ENCODE results near the gene SPNS2.

The SPNS2 gene

DNA sequence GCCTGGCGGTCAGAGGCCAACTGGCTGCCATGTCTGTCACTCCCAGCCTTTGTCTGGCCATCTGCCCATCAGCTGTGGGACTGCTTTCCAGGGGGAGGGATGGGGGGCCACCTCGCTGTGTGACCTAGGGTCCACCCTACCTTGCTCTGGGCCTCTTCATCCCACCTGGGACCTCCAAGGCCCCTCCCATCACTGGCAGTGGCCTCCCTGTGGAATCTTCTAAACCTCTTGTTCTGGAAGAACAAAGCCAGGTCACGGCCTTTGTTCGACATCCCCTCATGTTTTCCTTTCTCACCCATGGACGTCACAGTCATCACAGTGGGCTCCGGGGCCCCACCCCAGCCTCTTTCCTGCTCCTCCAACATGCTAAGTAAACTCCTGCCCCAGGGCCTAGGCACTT, 24.0 kb downstream of the SPNS2 start:
- DNase-seq = no peak

DNA sequence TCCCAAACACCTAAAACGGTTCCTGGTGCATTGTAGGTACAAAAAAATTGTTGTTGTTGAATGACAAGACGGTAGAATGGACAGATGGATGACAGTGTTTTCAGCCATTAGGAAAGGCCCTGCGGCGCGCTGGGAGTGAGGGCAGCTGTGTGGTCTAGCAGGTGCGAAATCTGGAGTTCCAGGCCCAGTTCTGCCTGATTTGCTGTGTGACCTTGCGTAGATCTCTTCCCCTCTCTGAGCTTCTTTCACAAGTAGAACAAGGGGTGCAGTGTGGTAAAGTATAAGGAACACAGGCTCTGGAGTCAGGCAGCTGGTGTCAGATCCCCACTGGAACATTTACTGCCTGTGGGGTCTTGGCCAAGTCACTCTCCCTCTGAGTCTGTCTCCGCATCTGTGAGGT, 25.3 kb downstream of the SPNS2 start:
- DNase-seq = no peak

DNA sequence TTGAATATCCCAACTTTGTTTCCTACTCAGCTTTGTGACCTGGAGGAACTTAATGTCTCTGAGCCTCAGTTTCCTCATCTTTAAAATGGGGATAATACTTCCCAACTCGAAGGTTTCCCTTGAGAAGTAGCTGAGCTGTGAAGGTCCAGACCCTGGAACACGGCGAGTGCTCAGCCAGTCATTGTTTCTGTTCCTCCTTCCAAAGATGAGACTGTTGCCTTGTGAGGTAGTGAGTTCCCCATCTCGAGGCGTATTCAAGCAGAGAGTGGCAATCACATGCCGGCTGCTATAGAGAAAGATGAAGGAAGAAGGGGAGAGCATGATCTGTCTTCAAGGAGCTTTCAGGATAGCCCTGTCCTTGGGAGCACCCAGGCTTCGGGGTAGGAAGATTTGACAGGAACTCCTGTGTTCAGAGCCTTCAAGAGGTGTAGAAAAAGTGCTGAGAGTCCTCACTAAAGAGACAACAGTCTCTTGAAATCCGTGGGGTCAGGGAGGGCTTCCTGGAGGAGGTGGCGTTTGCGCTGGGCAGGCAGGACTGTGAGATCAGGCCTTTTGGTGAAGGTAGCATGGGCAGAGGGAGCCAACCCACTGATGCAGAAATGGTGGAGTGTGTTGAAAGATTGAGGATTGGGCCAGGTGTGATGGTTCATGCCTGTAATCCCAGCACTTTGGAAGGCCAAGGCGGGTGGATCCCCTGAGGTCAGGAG, 27.2 kb downstream of the SPNS2 start:
- DNase-seq = no peak

DNA sequence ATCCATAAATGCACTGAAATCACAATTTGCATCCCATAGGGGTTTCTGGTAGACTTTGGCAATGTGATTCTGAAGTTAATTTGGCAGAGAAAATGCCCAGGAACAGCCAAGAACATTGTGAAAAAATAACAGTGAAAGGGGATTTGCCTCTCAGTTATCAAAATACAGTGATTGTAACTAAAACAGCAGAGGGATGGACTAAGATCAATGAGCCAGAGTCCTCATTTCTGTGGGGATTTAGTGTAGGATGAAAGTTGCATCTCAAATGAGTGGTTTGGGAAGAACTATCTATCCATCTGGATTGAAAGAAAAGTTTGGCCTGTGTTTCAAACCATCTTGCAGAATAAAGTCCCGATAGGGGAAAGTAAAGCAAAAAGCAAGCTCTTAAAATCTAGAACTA, 28.5 kb downstream of the SPNS2 start:
- DNase-seq = no peak

DNA sequence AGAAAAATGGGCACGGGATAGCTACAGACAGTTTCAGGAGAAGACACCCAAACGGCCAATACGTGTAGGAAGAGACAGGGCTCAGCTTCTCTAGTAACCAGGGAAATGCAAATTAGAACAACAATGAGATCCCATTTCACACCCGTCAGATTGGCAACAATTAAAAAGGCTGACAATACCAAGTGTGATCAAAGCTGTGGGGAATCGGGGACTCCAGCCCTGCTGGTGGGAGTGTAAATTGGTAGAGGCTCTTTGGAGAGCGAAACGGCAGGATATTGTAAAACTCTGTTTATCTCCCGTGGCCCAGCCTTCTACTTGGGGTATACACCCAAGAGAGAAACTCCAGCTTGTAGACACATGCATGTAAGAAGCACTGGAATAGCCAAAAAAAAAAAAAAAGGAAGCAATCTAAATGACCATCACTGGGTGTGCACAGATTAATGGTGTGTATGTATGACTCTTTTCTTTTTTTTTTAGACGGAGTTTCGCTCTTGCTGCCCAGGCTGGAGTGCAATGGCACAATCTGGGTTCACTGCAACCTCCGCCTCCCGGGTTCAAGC, 29.0 kb downstream of the SPNS2 start:
- DNase-seq = no peak

DNA sequence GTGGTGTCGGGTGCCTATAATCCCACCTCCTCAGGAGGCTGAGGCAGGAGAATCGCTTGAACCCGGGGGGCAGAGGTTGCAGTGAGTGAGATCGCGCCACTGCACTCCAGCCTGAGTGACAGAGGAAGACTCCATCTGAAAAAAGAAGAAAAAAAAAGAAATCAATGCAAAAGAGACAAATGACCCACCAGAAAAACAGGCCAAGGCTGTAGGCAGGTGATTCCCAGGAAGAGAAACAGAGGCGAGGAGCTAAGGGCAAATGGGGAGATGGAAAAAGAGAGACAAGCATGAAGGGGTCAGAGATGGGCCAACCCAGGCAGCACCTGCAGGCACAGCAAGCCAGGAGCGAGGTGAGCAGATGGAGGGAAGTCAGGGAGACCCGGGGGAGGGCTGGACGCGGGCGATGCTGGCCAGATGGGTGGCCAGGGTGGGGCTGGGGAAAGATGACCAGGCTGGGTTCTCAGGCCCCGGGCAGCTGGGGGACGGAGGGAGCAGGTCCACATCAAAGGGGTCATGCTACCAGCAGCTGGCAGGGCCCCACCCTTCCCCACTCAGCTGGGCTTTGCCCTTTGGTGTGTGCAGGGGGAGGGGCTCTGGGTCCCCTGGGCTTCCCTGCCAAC, 31.0 kb downstream of the SPNS2 start:
- no peak for DNase-seq

DNA sequence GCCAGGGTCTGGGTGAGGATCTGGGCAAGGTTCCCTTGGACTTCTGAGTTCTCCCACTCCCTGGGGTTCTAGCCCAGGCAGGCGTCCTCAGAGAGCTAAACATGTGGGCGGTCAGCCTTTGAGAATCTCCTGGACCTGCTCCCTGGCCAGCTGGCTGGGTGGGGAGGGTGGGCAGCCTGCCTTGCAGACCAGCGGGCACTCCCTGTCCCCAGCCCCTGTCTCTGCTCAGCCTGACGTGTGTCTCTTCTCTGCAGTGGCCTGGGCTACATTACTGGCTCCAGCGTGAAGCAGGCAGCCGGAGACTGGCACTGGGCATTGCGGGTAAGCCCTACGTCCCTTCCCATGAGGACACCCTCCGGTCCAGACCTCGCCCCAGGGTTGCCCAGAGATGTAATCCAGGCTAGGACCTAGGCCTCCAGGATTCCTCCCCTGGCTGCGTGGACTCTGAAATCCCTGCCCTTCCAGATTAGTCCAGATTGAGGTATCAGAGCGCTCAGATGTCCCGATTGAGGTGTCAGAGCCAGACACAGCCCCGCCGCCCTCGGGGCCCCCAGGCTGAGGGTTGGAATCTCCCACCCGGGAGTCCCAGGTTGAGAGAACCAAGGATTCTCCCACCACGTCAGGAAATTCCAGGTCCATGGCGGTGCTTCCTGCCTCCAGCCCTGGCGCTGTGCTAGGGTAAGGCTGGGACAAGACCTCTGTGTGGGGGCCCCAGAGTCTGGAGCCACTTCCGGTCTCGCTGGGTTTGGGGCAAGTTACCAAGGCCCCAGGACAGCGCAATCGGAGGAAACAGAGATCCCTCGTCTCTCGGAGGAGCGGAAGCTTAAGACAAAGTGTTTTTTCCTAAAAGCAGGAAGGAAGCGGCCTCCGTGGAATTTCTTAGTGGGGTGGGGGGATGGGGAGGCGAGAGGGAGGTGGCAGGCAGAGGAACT, 32.4 kb downstream of the SPNS2 start:
- no peak for DNase-seq

DNA sequence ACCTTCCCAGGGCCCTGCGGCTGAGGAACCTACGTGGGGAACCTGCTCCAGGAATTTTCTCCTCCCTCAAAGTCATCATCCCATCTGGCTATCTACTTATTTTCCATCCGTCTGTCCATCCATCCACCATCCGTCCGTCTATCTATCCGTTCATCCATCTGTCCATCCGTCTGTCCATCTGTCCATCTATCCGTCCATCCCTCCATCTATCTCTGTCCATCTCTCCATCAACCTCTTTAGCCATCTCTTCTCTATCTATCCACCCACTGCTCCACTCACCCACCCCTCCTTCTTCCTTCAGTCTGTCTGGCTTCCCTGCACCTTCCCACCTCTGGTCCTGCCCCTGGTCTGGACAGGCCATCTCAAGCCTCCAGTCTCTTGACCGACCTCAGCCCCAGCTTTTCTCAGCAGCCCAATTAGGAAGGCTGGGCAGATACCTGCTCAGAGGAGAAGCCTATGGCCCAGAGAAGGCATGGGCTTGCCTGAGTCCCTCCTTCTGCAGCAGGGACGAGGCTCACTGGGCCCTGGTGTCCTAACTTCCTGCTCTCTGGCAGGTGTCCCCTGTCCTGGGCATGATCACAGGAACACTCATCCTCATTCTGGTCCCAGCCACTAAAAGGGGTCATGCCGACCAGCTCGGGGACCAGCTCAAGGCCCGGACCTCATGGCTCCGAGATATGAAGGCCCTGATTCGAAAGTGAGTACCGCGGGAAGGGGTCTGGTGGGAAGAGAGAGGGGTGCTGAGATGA, 33.5 kb downstream of the SPNS2 start:
- no peak for DNase-seq

DNA sequence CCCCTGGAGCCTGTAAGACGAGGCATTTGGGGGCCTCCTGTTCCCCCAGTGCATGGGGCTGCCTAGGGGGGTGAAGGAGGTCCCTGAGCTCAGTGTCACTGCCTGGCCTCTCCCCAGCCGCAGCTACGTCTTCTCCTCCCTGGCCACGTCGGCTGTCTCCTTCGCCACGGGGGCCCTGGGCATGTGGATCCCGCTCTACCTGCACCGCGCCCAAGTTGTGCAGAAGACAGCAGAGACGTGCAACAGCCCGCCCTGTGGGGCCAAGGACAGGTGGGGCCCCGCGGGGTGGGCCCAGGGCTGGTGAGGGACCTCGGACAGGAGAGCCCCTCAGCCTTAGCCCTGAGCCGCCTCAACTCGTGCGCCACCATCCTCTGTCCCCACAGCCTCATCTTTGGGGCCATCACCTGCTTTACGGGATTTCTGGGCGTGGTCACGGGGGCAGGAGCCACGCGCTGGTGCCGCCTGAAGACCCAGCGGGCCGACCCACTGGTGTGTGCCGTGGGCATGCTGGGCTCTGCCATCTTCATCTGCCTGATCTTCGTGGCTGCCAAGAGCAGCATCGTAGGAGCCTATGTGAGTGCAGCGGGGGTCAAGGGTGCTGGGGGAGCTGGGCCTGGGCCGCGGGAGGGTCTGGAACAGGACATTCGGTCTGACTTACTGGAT, 34.3 kb downstream of the SPNS2 start:
- no peak for DNase-seq

DNA sequence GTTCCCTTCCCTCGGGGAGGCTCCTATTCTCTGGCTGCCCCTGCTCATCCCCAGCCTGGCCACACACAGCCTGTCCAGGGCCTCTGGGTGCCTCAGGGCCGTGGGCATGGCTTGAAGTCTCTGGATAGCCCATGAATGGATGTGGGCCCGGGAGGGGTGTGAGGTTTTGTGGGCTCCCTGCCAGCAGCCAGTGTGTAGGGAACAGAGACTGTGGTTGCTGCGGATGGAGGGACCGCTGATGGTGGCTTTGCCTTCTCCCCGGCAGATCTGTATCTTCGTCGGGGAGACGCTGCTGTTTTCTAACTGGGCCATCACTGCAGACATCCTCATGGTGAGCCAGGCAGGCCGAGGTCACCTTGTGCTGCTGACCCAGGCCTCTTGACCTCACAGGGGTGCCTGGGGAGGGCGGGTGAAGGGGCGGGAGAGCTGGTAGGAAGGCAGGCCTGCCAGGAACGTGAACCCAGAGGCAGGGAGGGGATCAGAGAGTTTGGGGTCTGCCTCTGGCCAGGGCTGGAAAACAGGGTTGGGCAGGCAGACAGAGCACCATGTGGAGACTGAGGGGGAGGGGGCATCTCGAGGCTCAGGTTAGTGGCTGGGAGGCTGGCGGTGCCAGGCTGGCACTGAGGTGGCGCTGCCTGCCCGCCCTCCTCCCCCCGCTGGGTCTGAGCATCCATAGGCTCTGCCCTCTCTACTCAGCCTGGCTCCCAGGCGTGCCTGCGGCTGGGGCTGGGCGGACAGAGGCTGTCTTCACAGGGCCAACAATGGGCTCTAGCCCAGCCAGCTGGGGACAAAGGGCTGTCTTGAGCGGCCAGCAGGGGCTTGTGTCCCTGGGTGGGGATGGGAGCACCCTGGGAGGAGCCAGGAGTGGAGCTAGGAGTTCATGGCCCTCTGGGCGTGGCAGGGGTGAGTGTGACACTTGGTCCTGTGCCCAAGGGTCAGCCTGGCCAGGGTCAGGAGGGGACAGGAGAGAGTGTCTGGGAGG, 35.1 kb downstream of the SPNS2 start:
- peak in 1 of 2 experiments; percentile 27 for DNase-seq

DNA sequence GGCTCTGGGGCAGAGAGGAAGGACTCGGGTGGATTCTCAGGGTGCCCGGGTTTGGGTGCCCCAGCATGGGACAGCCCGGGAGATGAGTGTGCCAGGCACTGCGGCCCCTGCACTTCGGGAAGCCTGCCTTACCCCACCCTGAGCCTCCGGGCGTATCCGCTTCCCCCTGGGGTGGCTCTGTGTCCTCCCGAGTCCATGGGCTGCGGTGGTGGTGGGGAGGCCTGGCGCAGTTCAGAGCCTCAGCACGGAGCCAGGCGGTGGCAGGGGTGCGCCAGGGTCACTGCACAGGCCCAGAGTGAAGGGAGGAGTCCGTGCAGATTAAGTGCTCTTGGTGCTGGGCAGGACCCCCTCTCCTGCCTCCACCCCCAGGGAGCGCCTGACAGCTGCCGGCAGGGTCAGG, 35.8 kb downstream of the SPNS2 start:
- no peak for DNase-seq

DNA sequence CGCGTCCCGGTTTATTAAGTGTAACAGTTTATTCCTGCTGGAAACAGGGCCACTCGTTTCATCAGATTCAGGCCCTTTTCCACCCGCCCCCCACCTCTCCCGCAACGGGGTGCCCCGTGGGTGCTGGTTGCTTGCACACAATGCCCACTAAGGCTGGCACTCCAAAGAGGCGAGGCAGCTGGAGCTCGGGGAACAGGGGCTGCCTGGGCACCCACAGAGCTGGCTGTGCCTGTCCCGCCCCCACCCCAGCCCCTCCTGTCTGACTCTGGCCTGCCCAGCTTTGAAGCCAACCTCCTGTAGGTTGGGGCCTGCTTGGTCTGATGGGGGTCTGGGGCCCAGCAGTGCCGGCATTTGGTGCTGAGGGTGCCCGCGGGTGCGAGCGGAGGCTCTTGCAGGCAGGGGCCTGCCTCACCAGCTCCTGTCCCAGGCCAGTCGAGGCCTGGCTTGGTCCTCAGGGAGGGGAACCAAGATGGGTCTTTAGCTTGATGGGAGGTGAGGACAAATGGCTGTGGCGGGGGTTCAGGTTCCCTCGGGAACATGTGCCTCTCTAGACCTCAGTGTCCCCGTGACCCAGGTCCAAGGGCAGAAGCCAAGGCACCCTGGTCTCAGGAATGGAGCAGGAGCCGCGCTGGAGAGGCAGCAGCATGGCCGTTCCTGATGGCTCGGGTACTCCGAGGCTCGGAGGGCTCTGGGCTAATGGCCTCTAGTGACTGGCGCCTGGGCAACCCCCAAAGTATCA, 36.4 kb downstream of the SPNS2 start:
- DNase-seq = no peak

DNA sequence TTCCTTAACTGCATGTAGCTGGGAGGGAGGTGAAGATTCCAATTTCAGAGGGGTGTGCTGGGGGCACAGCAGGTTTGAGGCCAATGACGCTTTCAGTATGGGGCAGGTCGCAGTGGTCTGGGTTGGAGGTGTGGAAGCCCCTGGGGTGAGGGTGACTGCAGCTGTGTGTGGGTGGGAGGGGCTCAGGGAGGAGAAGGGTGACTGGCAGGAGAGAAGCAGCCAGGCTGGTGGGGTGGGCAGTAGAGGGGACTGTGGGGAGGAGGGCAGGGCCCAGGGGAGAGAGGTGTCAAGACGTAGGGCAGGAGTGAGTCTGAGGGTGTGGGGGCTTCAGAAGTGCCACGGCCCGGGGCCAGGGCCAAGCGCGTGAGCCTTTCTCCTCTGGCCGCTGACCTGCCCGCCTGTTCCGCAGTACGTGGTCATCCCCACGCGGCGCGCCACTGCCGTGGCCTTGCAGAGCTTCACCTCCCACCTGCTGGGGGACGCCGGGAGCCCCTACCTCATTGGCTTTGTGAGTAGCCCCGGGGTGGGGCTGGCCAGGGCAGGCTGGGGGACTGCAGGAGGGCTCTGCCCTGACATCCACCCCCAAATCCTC, 37.1 kb downstream of the SPNS2 start:
- no peak for DNase-seq

DNA sequence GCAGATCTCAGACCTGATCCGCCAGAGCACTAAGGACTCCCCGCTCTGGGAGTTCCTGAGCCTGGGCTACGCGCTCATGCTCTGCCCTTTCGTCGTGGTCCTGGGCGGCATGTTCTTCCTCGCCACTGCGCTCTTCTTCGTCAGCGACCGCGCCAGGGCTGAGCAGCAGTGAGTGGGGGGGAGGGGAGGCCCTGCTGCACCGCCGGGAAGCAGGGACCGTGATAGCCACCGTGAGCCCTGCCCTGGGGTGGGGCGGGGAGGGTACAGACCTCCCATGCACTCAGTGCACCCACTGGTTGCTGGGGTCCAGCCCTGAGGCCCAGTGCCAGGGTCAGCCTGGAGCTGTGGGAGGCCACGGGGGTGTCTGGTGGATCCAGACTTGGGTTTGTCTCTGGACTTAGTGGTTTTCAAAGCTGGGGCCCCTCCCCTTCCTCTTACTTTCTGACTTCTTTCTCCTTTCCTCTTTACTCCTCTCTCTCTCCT, 37.6 kb downstream of the SPNS2 start:
- DNase-seq = no peak

DNA sequence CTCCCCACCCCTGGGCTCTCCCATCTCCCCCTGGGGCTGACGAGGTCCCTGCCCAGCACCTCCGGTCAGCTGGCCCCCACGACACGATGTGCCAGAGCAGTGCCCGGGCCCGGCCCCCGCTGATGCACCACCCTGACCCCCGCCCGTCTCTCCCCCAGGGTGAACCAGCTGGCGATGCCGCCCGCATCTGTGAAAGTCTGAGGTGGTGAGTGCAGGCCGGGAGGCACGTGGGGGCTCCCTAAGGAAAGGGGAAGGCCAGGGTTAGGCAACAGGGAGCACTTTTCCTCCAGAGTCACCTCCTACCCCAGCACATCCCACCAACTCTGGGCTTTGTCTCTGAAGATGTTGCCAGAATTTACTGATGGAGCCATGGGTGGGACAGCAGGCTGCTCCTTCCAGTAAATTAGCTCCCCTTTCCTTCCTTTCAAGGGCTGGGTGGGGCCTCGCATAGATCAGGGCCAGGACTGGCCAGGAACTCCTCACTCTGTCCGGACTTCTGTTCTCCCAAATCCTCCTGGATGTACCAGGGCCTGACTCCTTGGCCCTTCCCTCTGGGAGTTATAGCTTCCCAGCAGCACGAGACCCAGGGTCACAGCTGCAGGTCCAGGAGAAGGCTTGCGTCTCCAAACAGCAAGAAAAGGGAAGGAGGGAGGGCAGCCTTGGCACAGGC, 38.2 kb downstream of the SPNS2 start:
- no peak for DNase-seq

DNA sequence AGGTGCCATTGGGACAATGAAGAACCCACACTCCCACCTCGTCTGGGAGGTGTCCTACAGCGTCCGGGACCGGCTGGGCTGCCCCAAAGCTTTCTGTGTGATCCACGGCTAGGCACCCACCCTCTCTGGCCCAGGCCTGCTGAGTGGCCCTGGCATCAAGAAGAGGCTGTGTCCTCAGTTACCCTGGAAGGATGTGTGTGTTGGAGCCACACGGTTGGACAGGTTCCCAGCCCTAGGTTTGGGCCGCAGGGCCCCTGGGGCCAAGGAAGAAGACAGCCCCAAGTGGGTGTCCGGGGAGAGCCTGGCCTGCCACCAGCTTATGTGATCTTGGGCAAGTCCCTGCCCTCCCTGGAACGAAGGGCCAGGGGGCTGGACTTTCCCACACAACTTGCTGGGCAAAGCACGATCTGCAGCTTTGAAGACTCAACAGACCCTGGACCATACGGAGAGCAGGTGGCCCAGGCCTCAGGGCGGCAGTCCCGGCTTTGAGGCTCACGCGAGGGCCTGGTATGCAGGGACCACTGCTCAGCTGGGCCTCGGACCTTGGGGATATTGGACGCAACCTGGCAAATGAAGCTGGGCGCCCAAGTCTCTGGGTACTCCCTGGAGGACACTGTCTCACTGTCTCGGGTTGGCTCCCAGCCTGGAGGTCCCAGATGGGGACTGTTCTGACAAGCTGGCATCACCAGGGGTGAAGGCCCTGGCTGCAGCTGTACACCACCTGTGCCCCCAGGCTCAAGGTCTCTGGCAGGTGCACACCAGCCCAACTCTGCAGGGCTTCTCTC, 39.0 kb downstream of the SPNS2 start:
- peak in 1 of 2 experiments; percentile 13 for DNase-seq

DNA sequence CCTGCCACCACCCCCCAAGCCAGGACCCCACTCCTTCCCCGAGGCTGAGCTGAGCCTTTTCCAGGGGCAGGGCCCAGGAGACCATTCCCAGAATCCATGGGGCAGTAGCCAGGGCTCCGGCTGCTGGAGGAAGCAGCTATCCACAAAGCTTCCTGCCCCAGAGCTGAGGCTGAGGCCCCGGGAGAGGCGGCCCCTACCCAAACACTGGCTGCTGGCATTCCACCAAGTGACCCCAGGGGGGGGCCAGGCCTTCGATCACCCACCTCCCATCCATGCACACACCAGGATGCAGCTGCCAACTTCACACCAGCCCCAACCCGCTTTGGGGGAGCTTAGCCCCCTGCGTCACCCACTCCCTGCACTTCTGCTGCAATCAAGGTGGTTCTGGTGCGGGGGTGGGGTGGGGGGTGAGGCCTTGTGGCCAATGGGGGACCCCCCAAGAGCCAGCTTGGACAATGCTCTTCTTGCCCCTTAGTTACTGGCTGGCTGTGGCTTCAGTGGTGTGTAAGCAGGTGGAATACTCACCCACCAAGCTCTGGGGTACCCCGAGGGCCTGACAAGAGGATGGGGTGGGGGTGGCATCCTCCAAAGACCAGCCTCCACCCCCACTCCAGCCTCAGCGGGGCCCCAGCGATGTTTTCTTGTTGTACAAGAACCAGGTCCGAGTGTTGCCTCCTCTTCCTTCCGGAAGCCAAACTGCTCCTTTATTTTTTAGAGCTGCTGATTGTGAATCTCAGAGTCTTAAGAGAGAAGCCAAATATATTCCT, 39.7 kb downstream of the SPNS2 start:
- no peak for DNase-seq
